Activated T-helper 17 cell treated with anti-CD3 and anti-CD28 coated beads, Interleukin-2, amount 50 U/mL, for 72 hours (primary cell): Measurements from ENCODE around the gene CTAGE9. TPM values are rescaled to one million over a fixed set of nuclear protein-coding genes. Genes with fewer than 3 reads are reported as not detected.
A peak's percentile ranks its signal among the peaks of the same experiment; 100 is the strongest.

Experiments
- ATAC-seq: fragments of 150-1000 bp; cut with Tn5 transposase; replicated peaks from 2 replicates; pipeline ENCODE4 v1.10.0; 2021; ENCODE audit warnings: mild to moderate bottlenecking, moderate library complexity
- H3K27ac Mint-ChIP-seq: one replicate; pipeline ENCODE4 v1.8.0; 2022; ENCODE audit warnings: mixed read lengths
- H3K27me3 Mint-ChIP-seq: one replicate; pipeline ENCODE4 v1.8.0; 2022; ENCODE audit warnings: mixed read lengths
- H3K36me3 Mint-ChIP-seq: one replicate; pipeline ENCODE4 v1.8.0; 2022; ENCODE audit warnings: low read depth, mild to moderate bottlenecking, mixed read lengths
- H3K4me1 Mint-ChIP-seq: one replicate; pipeline ENCODE4 v1.8.0; 2022; ENCODE audit warnings: mixed read lengths
- H3K4me3 Mint-ChIP-seq: one replicate; pipeline ENCODE4 v1.8.0; 2022; ENCODE audit warnings: mild to moderate bottlenecking, mixed read lengths
- H3K9me3 Mint-ChIP-seq: one replicate; pipeline ENCODE4 v1.8.0; 2022; ENCODE audit warnings: mixed read lengths
- total RNA-seq, 2 donors: library from RNA; stranded (reverse); gene quantifications; one replicate each; pipeline ENCODE4 v1.2.3, GENCODE V29; 2022

Gene CTAGE9
- total RNA-seq, 2 donors from 2014 or later: not detected

DNA sequence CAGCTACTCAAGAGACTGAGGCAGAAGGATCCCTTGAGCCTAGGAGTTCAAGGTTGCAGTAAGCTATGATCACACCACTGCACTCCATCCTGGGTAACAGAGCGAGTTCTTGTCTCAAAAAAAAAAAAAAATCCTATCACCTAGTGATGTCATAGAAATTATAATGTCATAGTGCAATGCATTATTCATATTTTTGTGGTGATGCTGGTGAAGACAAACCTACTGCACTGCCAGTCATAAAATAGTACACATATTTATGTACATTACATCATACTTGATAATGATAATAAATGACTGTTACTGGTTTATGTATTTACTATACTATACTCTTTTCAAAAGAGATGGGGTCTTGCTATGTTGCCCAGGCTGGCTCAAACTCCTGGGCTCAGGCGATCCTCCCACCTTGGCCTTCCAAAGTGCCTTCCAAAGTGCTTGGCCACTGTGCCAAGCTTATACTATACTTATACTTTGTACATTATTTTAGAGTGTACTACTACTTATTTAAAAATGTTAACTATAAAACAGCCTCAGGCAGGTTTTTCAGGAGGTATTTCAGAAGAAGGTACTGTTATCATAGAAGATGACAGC lies 47.1 kb downstream of the CTAGE9 start:
- Mint-ChIP-seq H3K27me3 (no peaks in the 10 kb centered on the region), H3K36me3 (no peaks in the 10 kb centered on the region), H3K4me3 (no peak overlapping the region), H3K4me1 (no peaks in the 10 kb centered on the region), H3K9me3 (no peaks in the 10 kb centered on the region), H3K27ac (no peak overlapping the region)
- ATAC-seq: no peak

DNA sequence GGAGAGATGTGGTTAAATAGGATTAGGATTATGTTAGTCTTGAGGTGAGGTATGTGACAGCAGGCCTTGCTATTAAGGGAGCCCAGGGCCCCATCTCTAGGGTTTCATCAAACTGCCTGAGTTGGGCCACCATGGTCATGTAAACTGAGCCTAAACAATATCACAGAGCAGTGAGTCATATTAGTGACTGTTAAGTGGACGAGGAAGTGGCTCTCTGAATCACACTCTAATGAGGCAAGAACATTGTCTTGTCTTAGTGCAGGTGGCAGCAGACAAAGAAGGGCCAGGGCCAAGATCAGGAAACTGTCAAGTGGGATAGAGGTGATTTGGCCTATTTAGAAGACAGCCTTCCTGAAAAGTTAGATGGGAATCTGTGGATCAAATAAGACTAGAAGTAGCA lies 50.6 kb downstream of the CTAGE9 start:
- Mint-ChIP-seq H3K4me3 (no peak overlapping the region), H3K27me3 (no peaks in the 10 kb centered on the region), H3K9me3 (no peaks in the 10 kb centered on the region), H3K27ac (no peak overlapping the region), H3K36me3 (no peaks in the 10 kb centered on the region), H3K4me1 (no peaks in the 10 kb centered on the region)
- peak; percentile 63 for ATAC-seq

Other genes starting within 250 kb of the CTAGE9 start
- not detected for gene ARG1, start 137.8 kb downstream of the CTAGE9 start, total RNA-seq
- gene MED23, start 82.8 kb downstream of the CTAGE9 start, total RNA-seq: 10 to 100 TPM; 24.1 to 24.2 TPM
- gene ENPP3, start 73.7 kb downstream of the CTAGE9 start, total RNA-seq: under 1 TPM; 0.19 to 0.45 TPM
- not detected for gene OR2A4, start 9.6 kb downstream of the CTAGE9 start, total RNA-seq
- under 1 TPM; 0.73 to 0.74 TPM for gene ENPP1, start 97.0 kb upstream of the CTAGE9 start, total RNA-seq
- gene CCN2, start 240.4 kb upstream of the CTAGE9 start, total RNA-seq: not detected